Upper lobe of right lung (tissue), 1 donor: ENCODE results near the gene RAD52. TPM values are rescaled to one million over a fixed set of nuclear protein-coding genes. Genes with fewer than 3 reads are reported as not detected.

Source experiments
- ATAC-seq: fragments of 200-7000 bp; cut with Tn5 transposase; one replicate; pipeline ENCODE4 v1.9.1; 2020; ENCODE audit warnings: mild to moderate bottlenecking, moderate library complexity
- DNase-seq: peaks from one replicate; pipeline ENCODE4 v3.0.0-alpha.2; 2020
- H3K27ac ChIP-seq: fragments of 200-600 bp; one replicate; pipeline ENCODE4 v1.8.0; 2022
- H3K27me3 ChIP-seq: fragments of 200-600 bp; one replicate; pipeline ENCODE4 v1.8.0; 2022; ENCODE audit warnings: mild to moderate bottlenecking
- H3K36me3 ChIP-seq: fragments of 200-600 bp; one replicate; pipeline ENCODE4 v1.8.0; 2022
- H3K4me1 ChIP-seq: fragments of 200-600 bp; one replicate; pipeline ENCODE4 v1.8.0; 2022
- H3K4me3 ChIP-seq: fragments of 200-600 bp; one replicate; pipeline ENCODE4 v1.8.0; 2022; ENCODE audit warnings: mild to moderate bottlenecking
- H3K9me3 ChIP-seq: fragments of 200-600 bp; one replicate; pipeline ENCODE4 v1.8.0; 2022
- CTCF ChIP-seq: fragments of 200-600 bp; IDR thresholded peaks from one replicate; pipeline ENCODE4 v1.8.0; 2022; ENCODE audit warnings: antibody characterized with exemption
- intact Hi-C: fragments of 100-400 bp; cut with DNase I; formaldehyde crosslinking; loops from one replicate; pipeline ENCODE4 v1.11.0; 2022
- long read RNA-seq: library from polyadenylated mRNA; unstranded; transcript quantifications from one replicate; pipeline ENCODE4 v2.0.0, GENCODE V29; 2021
- total RNA-seq: library from RNA; stranded (reverse); fragmentation: NEBNext Ultra II Directional; extraction: Animal tissue kit (Norgen Biotek cat#: 25700); gene quantifications from one replicate; pipeline ENCODE4 v1.2.1, GENCODE V29; 2021
- donor health status: DM: no; HTN: yes; CAD: no; lungs with severe emphysema.

The RAD52 gene
- total RNA-seq: 13.3 TPM
- long read RNA-seq, partial matches to known transcripts: 0 of 2 reads
- long read RNA-seq, other reads (novel, unspliced or antisense): 1 of 2 reads

DNA sequence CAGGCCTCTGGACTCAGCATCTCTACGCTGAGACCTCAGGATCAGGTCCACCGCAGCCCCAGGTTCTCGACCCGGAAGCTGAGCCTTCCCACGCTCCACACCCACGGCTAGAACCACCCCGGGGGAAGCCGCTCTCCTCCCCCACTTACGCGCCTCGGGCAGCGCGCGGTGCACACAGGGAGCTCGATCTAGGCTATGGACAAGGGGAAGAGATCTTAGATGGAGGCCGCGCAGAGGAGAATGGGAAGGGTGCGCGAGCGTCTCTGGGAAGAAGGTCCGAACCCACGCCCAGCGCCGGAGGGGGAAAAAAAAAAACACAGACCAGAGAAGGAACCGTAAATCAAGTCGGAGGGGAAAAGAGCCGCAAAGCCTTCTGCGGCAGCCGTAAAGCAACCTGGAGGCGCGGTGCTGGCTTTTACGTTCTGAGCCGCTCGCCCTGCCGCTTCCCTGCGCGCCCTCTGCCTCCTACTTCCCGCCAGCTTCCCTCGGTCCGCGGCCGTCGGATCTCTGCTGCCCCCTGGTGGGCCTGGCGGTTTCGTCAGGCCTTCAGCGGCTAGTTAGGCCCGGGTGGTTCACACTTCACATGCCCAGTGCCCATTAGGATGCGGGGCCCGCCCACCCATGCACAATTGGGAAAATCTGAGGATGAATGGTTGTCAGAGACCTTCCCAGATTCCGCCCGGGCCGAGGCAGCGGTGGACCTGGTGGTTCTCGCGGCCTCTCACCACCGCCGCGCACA, at the start of gene RAD52:
Gene RAD52, minus strand, starts transcription at position 242 of the 739 bp plus-strand sequence. CDS start 16,636 bp downstream, outside the sequence.
- intact Hi-C loops: loop anchor here (5.0 kb wide), 1 partner anchor 382 kb away; no protein-coding TSS in a partner anchor
- Histone ChIP-seq H3K27me3 (no peaks in the 10 kb centered on the region), H3K36me3 (no peaks in the 10 kb centered on the region), H3K4me1 (peaks cover 10% of the 10 kb centered on the region), H3K9me3 (no peaks in the 10 kb centered on the region), H3K4me3 (peak within 1 kb of the TSS; percentile 82), H3K27ac (peak within 1 kb of the TSS; percentile 89)
- peak; percentile 98 for DNase-seq
- peak; percentile 97 for TF ChIP-seq CTCF
- peak; percentile 97 for ATAC-seq

- Histone ChIP-seq H3K27ac (no peak overlapping the region), H3K4me3 (no peak overlapping the region), H3K4me1 (peaks cover 5% of the 10 kb centered on the region), H3K36me3 (peaks cover 5% of the 10 kb centered on the region), H3K9me3 (no peaks in the 10 kb centered on the region), H3K27me3 (no peaks in the 10 kb centered on the region)
- intact Hi-C loops: no loop called here
- ATAC-seq: peak; percentile 38
- DNase-seq: no peak
- TF ChIP-seq CTCF: no peak
Observed at GRCh38 chr12:998020-998874, 48.8 kb upstream of the RAD52 start.

DNA sequence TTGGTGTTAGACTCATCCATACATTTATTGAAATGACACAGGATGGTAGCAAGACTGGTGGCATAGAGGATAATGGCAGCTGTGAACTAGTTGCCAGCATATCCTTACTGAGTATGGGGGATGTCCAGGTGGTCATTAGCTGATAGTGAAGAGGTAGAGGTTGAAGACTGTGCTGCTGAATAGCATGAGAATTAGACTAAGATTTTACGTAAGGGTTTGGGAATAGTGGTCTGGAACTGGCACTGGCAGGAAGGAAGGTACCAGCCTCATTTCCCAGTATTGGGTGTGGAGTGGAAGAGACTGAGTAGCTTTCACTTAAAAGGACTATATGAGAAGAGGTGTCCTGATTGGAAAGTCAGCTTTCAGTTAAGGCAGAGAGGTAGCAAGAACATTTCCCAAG, 48.0 kb upstream of the RAD52 start:
- intact Hi-C loops: no loop called here
- Histone ChIP-seq H3K9me3 (no peaks in the 10 kb centered on the region), H3K4me3 (no peak overlapping the region), H3K36me3 (peaks cover 5% of the 10 kb centered on the region), H3K27ac (no peak overlapping the region), H3K4me1 (peaks cover 5% of the 10 kb centered on the region), H3K27me3 (no peaks in the 10 kb centered on the region)
- no peak for DNase-seq
- no peak for ATAC-seq
- no peak for TF ChIP-seq CTCF

DNA sequence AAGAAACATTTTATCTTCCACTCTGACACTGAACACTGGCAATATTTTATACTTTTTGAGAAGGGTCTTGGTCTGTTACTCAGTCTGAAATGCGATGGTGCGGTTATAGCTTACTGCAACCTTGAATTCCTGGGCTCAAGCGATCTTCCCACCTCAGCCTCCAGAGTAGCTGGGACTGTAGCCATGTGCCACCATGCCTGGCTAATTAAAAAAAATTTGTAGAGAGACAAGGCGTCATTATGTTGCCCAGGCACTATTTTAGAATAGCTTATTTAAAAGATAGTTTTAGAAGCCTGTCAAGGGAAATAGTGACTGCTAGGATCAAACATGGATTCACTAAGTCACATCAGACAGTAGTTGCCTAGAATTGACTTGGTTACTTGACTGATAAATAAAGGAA, 47.4 kb upstream of the RAD52 start:
- peaks cover 5% of the 10 kb centered on the region for H3K36me3 ChIP-seq
- ATAC-seq (no peak), DNase-seq (no peak)
- H3K4me3 ChIP-seq: no peak overlapping the region
- no peak for TF ChIP-seq CTCF
- intact Hi-C loops: no loop called here
- no peaks in the 10 kb centered on the region for H3K27me3 ChIP-seq
- peaks cover 8% of the 10 kb centered on the region for H3K4me1 ChIP-seq
- no peak overlapping the region for H3K27ac ChIP-seq
- no peaks in the 10 kb centered on the region for H3K9me3 ChIP-seq

DNA sequence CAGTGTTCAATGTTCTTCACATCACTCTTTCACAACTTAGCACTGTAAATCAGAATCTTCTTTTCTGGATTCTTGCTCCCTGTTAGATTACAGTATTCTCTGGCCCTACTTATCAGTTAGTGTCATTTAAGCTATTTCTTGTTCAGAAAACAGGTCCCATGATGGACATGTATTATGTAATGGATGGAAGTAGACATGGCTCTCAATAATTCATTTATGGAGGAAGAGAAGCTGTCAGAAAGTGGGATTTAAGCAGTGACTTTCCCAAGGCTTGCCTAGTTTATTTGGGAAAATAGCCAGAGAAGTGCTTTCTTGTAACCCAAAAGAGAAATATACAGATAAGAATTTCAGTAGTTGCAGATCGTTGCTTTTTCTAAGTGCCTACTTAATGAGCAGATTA, 43.2 kb upstream of the RAD52 start:
- H3K27me3 ChIP-seq: no peaks in the 10 kb centered on the region
- TF ChIP-seq CTCF: no peak
- ATAC-seq (no peak), DNase-seq (no peak)
- H3K4me3 ChIP-seq: no peak overlapping the region
- no peak overlapping the region for H3K27ac ChIP-seq
- no peaks in the 10 kb centered on the region for H3K9me3 ChIP-seq
- H3K36me3 ChIP-seq: no peaks in the 10 kb centered on the region
- intact Hi-C loops: no loop called here
- H3K4me1 ChIP-seq: peaks cover 24% of the 10 kb centered on the region
